Neutrophil (primary cell): ENCODE measurements around the gene ALB.

ENCODE experiments used
- H3K27ac ChIP-seq: fragments of 200-600 bp; sonication (generic); 2 replicates; pipeline ENCODE4 v1.5.1; 2016; ENCODE audit warnings: mild to moderate bottlenecking, moderate library complexity
- H3K27me3 ChIP-seq: fragments of 200-600 bp; sonication (generic); 2 replicates; pipeline ENCODE4 v1.6.0; 2016; ENCODE audit warnings: mild to moderate bottlenecking
- H3K36me3 ChIP-seq: fragments of 200-600 bp; sonication (generic); 2 replicates; pipeline ENCODE4 v1.5.1; 2017
- H3K4me1 ChIP-seq, 2 experiments: fragments of 200-600 bp in 1 of 2; sonication (generic) in 1 of 2; 1 replicate in 1 of 2; 2 replicates in 1 of 2; pipeline versions ENCODE4 v1.5.1 to v1.6.1; 2013 to 2016; ENCODE audit warnings: low read depth in 1 of 2, low read length in 1 of 2, mild to moderate bottlenecking in 1 of 2, moderate library complexity in 1 of 2; ENCODE audit not compliant: control insufficient read depth in 1 of 2, insufficient read depth in 1 of 2
- H3K4me3 ChIP-seq, 2 experiments: fragments of 200-600 bp in 1 of 2; sonication (generic) in 1 of 2; 1 replicate in 1 of 2; 2 replicates in 1 of 2; pipeline ENCODE4 v1.5.1; 2013 to 2016; ENCODE audit warnings: low read depth in 1 of 2, low read length in 1 of 2, mild to moderate bottlenecking in 1 of 2, moderate library complexity in 1 of 2
- H3K9me3 ChIP-seq: fragments of 200-600 bp; sonication (generic); 2 replicates; pipeline ENCODE4 v1.5.1; 2016
- CTCF ChIP-seq: fragments of 200-600 bp; sonication (generic); IDR thresholded peaks from 2 replicates; pipeline ENCODE4 v1.5.1; 2016; ENCODE audit warnings: antibody characterized with exemption

ALB gene

DNA sequence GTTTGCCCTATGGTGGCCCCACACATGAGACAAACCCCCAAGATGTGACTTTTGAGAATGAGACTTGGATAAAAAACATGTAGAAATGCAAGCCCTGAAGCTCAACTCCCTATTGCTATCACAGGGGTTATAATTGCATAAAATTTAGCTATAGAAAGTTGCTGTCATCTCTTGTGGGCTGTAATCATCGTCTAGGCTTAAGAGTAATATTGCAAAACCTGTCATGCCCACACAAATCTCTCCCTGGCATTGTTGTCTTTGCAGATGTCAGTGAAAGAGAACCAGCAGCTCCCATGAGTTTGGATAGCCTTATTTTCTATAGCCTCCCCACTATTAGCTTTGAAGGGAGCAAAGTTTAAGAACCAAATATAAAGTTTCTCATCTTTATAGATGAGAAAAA lies 14.6 kb downstream of the ALB start:
- Histone ChIP-seq H3K27me3 (no peaks in the 10 kb centered on the region), H3K4me3 (no peak overlapping the region), H3K9me3 (no peaks in the 10 kb centered on the region), H3K36me3 (no peaks in the 10 kb centered on the region), H3K4me1 (no peaks in the 10 kb centered on the region), H3K27ac (no peak overlapping the region)
- TF ChIP-seq CTCF, result no peak

DNA sequence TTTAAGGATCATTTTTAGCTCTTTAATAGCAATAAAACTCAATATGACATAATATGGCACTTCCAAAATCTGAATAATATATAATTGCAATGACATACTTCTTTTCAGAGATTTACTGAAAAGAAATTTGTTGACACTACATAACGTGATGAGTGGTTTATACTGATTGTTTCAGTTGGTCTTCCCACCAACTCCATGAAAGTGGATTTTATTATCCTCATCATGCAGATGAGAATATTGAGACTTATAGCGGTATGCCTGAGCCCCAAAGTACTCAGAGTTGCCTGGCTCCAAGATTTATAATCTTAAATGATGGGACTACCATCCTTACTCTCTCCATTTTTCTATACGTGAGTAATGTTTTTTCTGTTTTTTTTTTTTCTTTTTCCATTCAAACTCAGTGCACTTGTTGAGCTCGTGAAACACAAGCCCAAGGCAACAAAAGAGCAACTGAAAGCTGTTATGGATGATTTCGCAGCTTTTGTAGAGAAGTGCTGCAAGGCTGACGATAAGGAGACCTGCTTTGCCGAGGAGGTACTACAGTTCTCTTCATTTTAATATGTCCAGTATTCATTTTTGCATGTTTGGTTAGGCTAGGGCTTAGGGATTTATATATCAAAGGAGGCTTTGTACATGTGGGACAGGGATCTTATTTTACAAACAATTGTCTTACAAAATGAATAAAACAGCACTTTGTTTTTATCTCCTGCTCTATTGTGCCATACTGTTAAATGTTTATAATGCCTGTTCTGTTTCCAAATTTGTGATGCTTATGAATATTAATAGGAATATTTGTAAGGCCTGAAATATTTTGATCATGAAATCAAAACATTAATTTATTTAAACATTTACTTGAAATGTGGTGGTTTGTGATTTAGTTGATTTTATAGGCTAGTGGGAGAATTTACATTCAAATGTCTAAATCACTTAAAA lies 15.3 kb downstream of the ALB start:
- Histone ChIP-seq H3K9me3 (no peaks in the 10 kb centered on the region), H3K4me3 (no peak overlapping the region), H3K36me3 (no peaks in the 10 kb centered on the region), H3K4me1 (no peaks in the 10 kb centered on the region), H3K27ac (no peak overlapping the region), H3K27me3 (no peaks in the 10 kb centered on the region)
- TF ChIP-seq CTCF, result no peak

GRCh38 chr4:73420615-73421014 lies 16.5 kb downstream of the ALB start:
- TF ChIP-seq CTCF, result no peak
- H3K36me3 ChIP-seq, result no peaks in the 10 kb centered on the region
- no peaks in the 10 kb centered on the region for H3K9me3 ChIP-seq
- no peak overlapping the region for H3K4me3 ChIP-seq
- no peak overlapping the region for H3K27ac ChIP-seq
- H3K27me3 ChIP-seq, result no peaks in the 10 kb centered on the region
- H3K4me1 ChIP-seq, result no peaks in the 10 kb centered on the region

DNA sequence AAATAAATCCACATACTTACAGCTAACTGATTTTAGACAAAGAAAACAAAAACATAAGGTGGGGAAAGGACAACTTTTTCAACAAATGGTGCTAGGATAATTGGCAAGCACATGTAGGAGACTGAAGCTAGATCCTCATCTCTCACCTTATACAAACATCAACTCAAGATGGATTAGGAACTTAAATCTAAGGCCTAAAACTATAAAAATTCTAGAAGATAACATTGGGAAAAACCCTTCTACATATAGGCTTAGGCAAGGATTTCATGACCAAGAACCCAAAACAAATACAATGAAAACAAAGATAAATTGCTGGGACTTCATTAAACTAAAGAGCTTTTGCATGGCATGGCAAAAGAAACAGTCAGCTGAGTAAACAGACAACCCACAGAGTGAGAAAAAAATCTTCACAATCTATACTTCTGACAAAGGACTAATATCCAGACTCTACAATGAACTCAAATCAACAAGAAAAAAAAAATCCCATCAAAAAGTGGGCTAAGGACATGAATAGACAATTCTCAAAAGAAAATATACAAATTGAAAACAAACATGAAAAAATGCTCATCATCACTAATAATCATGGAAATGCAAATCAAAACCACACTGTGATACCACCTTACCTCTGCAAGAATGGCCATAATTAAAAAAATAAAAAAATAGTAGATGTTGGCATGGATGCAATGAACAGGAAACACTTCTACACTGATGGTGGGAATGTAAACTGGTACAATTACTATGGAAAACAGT lies 17.8 kb downstream of the ALB start:
- Histone ChIP-seq H3K9me3 (no peaks in the 10 kb centered on the region), H3K27me3 (no peaks in the 10 kb centered on the region), H3K4me3 (no peak overlapping the region), H3K4me1 (no peaks in the 10 kb centered on the region), H3K27ac (no peak overlapping the region), H3K36me3 (no peaks in the 10 kb centered on the region)
- no peak for TF ChIP-seq CTCF

- H3K9me3 ChIP-seq, result no peaks in the 10 kb centered on the region
- no peak for TF ChIP-seq CTCF
- no peak overlapping the region for H3K4me3 ChIP-seq
- H3K4me1 ChIP-seq, result no peaks in the 10 kb centered on the region
- no peaks in the 10 kb centered on the region for H3K27me3 ChIP-seq
- no peak overlapping the region for H3K27ac ChIP-seq
- H3K36me3 ChIP-seq, result no peaks in the 10 kb centered on the region
Observed at GRCh38 chr4:73422458-73422752, 18.3 kb downstream of the ALB start.
